ENCODE data around the gene UBAC1. TPM values are rescaled to one million over a fixed set of nuclear protein-coding genes. Genes with fewer than 3 reads are reported as not detected.

The UBAC1 gene
- total and polyA plus RNA-seq, 4 donors, result 16.2 to 115 (median 16.4) TPM

DNA sequence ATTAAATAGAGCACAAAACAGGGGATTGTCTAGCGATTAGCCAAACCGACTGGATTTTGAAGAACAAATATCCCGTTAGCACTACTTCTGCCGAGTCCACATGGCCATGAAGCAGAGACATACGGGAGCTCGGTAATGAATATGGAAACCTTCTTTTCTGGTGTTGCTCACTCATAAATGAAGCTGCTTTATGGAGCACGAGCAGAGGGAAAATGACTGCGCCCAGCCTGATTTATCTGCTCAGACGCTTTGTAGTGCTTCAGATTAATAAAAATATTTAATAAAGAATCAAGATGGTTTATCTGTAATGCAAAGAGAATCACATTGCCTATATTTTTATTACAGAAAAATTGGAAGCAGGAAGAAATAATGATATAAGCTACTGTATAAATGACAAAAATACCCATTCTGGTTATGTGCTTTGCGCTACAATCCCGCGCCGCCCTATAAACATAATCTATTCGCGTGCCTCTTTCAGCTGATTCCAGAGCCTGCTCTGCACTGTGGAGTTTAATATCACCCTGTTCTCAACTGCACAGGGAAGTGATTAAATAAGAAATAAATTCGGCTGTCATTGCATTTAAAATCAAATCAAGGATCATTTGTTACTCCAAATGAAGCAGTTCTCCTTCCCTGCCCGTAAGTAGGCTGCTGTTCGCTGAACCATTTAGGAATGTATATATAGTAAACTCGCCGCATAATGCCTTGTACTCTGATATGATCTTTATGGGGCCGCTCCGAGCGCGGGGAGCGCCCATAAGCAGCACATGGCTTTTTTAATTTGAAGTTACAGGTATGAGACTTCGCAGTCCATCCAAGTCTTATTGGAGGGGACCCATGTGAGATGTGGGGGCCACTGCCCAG lies 22.3 kb upstream of the UBAC1 start:
- Histone ChIP-seq H3K9ac (ENCODE audit: low read depth in 1 of 2, low read length in 2 of 2) (no peak overlapping the region), H3K36me3 (ENCODE audit: control insufficient read depth in 4 of 4, insufficient read depth in 3 of 4, low read depth in 1 of 4, low read length in 3 of 4) (no peaks in the 10 kb centered on the region), H3K27ac (ENCODE audit: low read depth in 1 of 2, low read length in 2 of 2) (no peak overlapping the region), H3K9me3 (ENCODE audit: control insufficient read depth in 4 of 4, low read length in 3 of 4) (no peaks in the 10 kb centered on the region), H3K4me1 (ENCODE audit: control insufficient read depth in 4 of 4, insufficient read depth in 4 of 4, low read length in 3 of 4) (peaks cover 2 to 4% (median 4%) of the 10 kb centered on the region in 4 donors), H3K27me3 (ENCODE audit: control insufficient read depth in 4 of 4, insufficient read depth in 4 of 4, low read length in 3 of 4) (no peaks in the 10 kb centered on the region), H3K4me3 (ENCODE audit: low read depth in 1 of 3, low read length in 3 of 3) (no peak overlapping the region)
- no peak for DNase-seq (ENCODE audit: low spot score)
- TF ChIP-seq, protein P1, sequence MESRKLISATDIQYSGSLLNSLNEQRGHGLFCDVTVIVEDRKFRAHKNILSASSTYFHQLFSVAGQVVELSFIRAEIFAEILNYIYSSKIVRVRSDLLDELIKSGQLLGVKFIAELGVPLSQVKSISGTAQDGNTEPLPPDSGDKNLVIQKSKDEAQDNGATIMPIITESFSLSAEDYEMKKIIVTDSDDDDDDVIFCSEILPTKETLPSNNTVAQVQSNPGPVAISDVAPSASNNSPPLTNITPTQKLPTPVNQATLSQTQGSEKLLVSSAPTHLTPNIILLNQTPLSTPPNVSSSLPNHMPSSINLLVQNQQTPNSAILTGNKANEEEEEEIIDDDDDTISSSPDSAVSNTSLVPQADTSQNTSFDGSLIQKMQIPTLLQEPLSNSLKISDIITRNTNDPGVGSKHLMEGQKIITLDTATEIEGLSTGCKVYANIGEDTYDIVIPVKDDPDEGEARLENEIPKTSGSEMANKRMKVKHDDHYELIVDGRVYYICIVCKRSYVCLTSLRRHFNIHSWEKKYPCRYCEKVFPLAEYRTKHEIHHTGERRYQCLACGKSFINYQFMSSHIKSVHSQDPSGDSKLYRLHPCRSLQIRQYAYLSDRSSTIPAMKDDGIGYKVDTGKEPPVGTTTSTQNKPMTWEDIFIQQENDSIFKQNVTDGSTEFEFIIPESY (IDR thresholded peaks at IDR 0.05), result no peak
- no peak for TF ChIP-seq NR2F2 (IDR thresholded peaks at IDR 0.05)
- TF ChIP-seq, protein P2, sequence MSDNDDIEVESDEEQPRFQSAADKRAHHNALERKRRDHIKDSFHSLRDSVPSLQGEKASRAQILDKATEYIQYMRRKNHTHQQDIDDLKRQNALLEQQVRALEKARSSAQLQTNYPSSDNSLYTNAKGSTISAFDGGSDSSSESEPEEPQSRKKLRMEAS (IDR thresholded peaks at IDR 0.05), result no peak
- no peak for TF ChIP-seq RAD21 (IDR thresholded peaks at IDR 0.05)
- TF ChIP-seq, protein P3, sequence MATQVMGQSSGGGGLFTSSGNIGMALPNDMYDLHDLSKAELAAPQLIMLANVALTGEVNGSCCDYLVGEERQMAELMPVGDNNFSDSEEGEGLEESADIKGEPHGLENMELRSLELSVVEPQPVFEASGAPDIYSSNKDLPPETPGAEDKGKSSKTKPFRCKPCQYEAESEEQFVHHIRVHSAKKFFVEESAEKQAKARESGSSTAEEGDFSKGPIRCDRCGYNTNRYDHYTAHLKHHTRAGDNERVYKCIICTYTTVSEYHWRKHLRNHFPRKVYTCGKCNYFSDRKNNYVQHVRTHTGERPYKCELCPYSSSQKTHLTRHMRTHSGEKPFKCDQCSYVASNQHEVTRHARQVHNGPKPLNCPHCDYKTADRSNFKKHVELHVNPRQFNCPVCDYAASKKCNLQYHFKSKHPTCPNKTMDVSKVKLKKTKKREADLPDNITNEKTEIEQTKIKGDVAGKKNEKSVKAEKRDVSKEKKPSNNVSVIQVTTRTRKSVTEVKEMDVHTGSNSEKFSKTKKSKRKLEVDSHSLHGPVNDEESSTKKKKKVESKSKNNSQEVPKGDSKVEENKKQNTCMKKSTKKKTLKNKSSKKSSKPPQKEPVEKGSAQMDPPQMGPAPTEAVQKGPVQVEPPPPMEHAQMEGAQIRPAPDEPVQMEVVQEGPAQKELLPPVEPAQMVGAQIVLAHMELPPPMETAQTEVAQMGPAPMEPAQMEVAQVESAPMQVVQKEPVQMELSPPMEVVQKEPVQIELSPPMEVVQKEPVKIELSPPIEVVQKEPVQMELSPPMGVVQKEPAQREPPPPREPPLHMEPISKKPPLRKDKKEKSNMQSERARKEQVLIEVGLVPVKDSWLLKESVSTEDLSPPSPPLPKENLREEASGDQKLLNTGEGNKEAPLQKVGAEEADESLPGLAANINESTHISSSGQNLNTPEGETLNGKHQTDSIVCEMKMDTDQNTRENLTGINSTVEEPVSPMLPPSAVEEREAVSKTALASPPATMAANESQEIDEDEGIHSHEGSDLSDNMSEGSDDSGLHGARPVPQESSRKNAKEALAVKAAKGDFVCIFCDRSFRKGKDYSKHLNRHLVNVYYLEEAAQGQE (IDR thresholded peaks at IDR 0.05), result no peak
- TF ChIP-seq RXRA (IDR thresholded peaks at IDR 0.05), result no peak
- TF ChIP-seq YY1 (IDR thresholded peaks at IDR 0.05), result no peak
- no peak for TF ChIP-seq GABPA (IDR thresholded peaks at IDR 0.05 in 1 of 2, conservative IDR thresholded peaks at IDR 0.05 in 1 of 2)
- TF ChIP-seq, protein P4, sequence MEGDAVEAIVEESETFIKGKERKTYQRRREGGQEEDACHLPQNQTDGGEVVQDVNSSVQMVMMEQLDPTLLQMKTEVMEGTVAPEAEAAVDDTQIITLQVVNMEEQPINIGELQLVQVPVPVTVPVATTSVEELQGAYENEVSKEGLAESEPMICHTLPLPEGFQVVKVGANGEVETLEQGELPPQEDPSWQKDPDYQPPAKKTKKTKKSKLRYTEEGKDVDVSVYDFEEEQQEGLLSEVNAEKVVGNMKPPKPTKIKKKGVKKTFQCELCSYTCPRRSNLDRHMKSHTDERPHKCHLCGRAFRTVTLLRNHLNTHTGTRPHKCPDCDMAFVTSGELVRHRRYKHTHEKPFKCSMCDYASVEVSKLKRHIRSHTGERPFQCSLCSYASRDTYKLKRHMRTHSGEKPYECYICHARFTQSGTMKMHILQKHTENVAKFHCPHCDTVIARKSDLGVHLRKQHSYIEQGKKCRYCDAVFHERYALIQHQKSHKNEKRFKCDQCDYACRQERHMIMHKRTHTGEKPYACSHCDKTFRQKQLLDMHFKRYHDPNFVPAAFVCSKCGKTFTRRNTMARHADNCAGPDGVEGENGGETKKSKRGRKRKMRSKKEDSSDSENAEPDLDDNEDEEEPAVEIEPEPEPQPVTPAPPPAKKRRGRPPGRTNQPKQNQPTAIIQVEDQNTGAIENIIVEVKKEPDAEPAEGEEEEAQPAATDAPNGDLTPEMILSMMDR (IDR thresholded peaks at IDR 0.05; ENCODE audit: low read depth, low read length, missing input control), result no peak
- TF ChIP-seq JUND (IDR thresholded peaks at IDR 0.05), result no peak
- TF ChIP-seq SP1 (IDR thresholded peaks at IDR 0.05), result no peak
- no peak for TF ChIP-seq FOXA1 (IDR thresholded peaks at IDR 0.05)
- no peak for TF ChIP-seq HNF4A (conservative IDR thresholded peaks at IDR 0.05)
- TF ChIP-seq ATF3 (IDR thresholded peaks at IDR 0.05), result no peak
- WGBS, result 84% methylated on average over 26 of the region's 26 CpGs

Measured in liver (tissue), 9 donors.